Hematopoietic multipotent progenitor cell treated with erythropoietin and hydrocortisone succinate and interleukin-3 and kit ligand, for 8 days (in vitro differentiated cells): Measurements from ENCODE around the gene RERE.
"Not testable (repeated sequence)": the region's sequence is repeated elsewhere in the genome, so short reads cannot be mapped to it uniquely, and the experiment has no call there.

Source experiments
- DNase-seq: peaks from one replicate; pipeline ENCODE4 v3.0.0-alpha.2; 2015

Gene RERE

DNA sequence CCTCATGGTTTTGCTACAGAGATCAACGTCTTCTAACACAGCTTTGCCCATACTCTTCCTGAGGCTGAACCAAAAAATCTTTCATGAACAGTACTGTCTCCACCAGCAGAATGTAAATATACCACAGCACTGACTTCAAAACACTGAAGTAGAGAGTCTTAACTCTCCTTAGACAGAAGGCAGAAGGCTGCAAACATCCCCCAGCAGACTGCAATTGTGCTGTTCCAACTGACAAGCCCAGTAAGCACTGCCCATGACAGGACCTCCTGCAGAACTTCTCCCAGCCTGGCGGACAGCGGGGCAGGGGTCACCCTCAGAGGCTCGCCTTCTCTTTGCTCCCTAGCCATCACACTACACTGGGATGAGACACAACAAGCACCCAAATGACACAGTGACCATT lies 218.7 kb downstream of the RERE start:
- DNase-seq, result no peak

GRCh38 chr1:8598060-8598724 lies 219.2 kb downstream of the RERE start:
- no peak for DNase-seq

DNA sequence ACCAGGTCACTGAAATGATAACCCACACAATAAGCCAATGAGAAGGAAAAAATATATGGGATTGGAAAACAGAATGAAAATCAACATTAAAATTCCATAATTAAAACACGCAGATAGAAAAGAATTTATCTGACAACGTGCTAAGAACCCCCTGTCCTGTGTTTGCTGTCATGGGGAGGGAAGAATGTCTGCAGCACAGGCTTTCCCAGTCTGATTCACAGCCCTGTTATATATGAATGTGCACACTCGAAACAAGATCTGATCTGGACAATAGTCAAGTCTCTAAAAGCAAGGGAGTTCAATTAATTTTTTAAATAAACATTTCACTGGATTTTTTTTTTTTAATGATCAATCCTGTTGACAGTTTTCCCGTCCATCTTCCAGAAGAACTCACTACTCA lies 220.0 kb downstream of the RERE start:
- no peak for DNase-seq

- DNase-seq, result no peak
Measured at GRCh38 chr1:8595941-8596340, 221.5 kb downstream of the RERE start.

- no peak for DNase-seq
Measured at GRCh38 chr1:8595332-8595731, 222.1 kb downstream of the RERE start.

GRCh38 chr1:8593292-8593691 lies 224.1 kb downstream of the RERE start:
- DNase-seq, result not testable (repeated sequence)

GRCh38 chr1:8591569-8591968 lies 225.9 kb downstream of the RERE start:
- DNase-seq, result no peak

DNA sequence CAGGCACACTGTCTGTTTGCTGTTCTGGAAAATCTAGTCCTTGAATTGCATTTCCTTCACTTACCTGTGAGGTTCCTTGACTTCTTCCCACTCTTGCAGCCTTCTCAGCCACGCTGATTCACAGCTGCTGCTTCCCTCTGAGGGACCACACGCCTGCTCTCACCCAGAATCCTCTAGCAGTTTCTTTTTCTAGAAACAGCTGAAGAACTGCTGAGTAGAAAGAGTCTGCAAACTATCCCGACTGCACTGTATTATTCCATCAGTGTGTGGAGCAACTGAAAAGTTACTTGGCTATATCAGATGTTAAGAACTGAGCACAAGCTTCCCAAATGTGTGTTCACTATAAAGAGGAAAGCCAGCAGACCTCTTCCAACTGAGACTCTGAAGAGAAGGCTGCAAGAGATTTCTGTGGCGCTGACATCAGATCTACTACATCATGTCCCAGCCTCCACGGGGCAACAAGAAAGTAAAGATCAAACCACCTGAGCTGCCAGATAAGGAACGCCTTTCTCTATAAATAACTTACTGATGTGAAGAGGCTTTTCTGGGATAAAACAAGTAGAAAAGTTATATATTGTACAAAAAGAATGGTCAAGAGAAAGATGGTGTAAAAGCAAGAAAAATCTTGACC lies 226.6 kb downstream of the RERE start:
- peak; percentile 13 for DNase-seq

DNA sequence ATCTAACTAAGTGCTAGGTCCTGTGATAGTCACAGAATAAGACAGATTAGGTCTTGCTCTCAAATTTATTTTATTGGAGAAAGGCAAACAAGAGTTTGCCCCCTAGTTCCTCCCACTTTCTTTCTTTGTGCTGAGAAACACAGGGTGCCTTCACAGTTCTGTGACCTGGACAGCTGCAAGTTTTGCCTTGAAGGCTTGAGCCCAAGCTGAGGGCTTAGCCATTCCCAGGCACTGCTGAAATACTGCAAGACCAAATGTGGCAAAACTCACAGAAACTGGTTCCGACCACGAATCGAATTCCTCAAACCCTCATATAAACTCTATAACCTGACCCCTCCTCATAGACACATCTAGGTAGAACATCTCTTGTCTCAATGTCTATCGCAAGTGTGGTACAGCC lies 227.9 kb downstream of the RERE start:
- no peak for DNase-seq

- DNase-seq, result no peak
Measured at GRCh38 chr1:8587784-8588183, 229.7 kb downstream of the RERE start.

DNA sequence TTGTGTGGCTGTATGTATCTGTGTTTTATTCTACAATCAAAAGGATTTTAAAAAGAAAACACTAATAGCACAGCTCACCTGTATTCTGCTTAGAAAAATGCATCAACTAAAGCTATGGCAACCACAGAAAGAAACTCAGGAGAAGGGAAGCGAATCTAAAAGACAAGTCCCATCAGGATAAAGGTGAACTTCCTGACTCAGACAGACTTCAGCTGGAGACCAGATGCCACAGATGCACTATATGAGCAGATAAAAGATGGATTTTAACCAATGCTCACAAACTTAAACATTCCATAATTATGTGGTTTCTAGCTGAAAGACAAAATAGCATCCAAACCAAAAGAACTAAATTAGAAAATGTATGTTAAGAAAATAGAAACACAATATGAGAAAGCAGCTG lies 231.0 kb downstream of the RERE start:
- no peak for DNase-seq

- no peak for DNase-seq
Measured at GRCh38 chr1:8584316-8584715, 233.1 kb downstream of the RERE start.

DNA sequence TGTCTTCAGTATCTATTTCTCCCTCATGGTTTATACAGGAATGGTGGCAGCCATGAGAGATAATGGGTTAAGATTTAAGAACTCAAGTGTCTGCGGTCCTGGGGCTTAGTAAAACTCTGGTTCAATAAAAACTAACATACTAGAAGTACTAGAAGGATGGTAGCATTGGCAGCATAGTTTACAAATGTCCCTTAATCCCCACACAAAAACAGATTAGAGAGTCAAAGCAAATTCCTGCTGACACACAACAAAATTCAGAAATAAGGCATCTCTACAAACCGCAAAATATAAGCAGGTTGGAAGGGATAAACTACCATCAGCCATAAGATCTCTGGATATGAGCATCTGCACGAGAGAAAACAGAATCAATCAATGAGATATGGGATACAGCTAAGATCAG lies 234.4 kb downstream of the RERE start:
- no peak for DNase-seq

- no peak for DNase-seq
Measured at GRCh38 chr1:8580566-8580965, 236.9 kb downstream of the RERE start.

DNA sequence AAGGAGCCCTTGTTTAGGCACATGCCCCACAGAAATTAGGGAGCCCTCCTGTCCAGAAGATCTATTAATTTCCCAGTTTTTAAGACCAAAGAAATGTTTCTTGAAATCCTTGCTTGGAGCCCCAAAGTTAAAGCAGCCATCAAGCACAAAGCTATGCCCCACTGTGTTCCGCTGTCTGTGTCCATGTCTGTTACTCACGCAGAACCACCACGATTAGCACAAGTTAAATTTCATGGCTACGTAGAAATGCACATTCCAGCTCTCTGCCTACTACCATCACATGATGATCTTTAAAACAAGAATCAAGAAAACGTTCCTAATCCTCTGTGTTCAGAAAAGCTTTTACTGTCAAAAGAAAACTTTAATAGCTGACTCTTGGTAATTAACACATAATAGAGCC lies 238.5 kb downstream of the RERE start:
- no peak for DNase-seq

DNA sequence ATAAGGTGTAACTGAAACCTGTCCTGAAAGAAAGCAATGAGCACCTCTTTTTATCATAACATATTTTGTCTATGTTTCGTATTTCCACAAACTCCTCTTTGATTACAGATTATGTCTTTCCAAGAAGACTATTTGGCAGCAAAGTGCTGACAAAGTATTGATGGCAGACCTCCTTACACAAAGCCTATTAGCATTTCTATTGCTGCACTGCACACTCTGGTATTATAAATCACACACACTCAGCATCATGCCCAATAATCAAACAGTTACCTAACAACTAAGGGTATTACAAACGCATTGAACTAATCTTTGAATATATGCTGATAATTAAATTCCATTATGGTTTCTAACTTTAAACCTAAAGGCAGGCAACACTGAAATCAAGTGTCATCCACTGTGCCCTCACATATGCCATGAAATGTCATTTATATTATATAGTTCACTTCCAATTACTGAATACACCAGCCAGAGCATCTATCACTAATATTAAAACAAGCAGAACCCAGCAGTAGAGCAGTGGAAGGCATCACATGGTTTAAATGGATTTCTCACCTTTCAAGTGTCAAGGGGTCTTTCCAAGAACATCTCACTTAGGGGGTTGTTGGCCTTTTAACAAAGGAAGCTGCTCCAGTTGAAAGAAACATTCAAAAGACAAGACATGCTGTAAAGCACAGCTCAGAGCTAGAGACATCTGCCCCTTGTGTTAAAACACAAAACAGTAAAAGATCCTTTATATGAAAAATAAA lies 239.1 kb downstream of the RERE start:
- no peak for DNase-seq

DNA sequence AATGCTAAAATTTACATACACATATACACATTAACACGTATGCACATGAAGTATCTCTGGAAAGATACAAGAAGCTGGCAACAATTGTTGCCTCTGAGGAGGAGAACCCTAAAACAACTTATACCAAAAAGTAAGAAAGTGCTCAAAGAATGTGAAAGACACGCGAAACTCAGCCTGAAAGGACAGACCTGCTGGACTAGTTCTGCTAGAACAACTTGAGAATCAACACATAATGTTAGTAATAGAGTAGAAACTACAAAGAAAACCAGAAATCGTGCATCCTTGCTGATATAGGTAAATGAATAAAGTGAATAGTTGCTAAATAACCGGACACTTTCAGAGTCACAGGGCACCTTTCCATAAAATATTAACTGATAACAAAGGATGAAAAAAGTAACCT lies 242.5 kb downstream of the RERE start:
- DNase-seq, result no peak

DNA sequence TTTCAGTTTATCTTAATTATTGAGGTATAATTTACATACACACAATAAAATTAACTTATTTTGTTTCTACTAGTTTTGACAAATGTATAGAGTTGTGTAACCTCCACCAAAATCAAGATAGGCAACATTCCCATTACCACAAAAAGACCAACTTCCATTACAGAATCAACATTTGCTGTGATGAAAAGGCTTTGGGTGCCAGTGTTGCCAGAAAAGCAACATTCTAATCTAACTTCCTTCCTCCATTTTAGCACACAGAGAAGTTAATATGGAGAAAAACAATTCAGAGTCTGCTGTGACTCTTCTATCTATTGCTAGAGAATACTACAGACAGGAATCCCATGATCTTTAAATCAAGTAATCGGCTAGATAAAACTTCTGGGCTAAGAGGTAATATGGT lies 245.3 kb downstream of the RERE start:
- DNase-seq, result peak; percentile 42

DNA sequence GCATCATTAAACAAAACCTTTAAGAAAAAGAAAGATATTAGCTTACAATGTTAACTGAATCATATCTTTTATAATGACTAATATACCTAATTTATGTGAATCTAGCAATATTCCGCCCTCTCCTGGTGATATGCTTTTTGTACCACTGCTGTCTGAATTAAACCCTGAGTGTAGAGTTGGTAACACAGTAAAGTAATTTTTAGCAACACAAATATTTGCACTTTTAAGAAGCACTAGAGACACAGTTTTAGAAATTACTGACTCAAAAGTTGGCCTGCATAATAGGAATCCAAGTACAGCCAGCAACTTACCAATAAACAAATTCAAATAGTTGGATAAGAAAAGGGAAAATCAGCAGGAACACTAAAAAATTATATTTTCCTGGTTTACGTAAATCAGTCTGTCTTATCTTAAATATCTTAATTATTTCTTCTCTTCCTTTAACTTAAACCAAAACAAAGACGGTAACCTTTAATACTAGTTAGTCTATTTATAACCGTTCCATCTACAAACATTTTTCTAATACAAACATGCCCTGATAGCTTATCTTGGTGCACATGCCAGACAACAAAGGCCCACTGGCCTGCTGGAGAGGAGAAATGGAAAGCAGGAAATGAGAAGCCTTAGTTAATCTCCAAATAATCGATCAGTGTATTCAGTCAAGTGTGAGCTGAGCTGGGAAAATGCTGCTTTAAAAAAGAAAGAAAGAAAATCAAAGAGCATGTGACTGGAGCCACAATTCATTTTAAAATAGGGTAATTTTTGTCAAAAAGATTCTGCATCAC lies 246.0 kb downstream of the RERE start:
- DNase-seq, result peak; percentile 68

DNA sequence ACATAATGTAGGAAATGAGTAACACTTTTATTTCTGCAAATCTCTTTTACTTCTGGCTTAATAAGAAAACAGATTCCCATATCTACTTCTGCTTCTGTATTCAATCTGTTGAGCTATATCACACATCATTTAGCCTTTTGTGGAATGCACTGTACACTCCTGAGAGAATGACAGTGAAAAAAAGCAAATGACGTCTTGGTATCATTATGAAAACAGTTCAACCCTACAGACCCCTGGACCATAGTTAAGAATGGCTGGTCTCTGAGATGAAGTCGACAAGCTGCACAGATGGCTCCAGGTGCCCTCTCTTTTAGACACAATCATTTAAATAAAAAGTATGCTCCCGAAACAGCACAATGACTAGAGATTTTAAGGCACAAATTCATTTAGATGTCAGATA lies 247.0 kb downstream of the RERE start:
- no peak for DNase-seq

DNA sequence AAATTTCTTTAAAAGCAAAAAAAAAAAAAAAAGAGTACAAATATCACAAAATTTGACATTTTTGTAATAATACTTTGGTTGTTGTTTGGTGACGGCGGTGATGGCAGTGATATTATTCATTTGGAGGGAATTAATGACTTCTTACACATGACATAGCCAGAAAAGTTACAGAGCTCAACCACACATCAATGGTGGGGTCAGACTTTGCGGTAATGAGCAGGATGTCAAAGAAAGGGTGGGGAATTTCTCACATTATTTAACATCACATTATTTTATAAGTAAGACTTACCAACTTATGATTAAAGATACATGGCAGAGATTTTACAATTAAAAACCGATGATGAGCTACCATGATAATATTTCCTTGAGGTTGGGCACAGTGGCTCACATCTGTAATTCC lies 248.2 kb downstream of the RERE start:
- DNase-seq, result no peak

DNA sequence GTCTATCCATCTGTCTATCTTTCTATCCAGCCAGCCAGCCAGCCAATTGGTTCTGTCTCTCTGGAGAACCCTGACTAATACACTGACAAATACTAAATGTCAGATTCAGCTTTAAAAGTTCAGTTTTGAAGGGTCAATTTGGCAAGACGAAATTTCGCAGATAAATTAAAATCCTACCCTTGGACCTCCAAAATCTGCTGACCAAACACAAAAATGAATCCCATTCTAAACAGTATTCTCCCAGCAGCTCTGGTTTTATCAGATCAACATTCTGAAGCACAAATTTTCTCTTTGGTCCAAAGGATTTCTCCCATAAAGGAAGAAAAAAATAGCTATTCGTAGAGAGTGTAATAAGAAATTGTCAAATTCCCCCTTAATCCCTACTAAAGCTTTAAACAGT lies 248.6 kb downstream of the RERE start:
- no peak for DNase-seq

DNA sequence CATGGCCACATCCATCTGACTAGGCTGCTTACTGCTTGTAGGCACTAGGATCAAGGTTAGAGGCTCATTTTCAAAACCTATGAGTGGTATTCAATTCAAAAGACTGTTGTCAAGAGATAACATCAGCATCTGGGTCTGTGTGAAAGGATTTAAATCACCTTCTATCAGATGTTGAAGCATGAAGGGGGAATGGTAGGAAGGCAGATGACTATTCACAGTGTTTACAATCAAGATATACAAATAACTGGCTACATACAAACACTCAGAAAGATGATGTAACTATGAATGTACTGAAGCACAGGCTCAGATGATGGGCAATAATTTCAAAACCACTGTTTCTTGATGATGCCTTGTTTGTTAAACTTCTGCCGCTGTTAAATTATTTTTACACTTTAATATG lies 250.3 kb downstream of the RERE start:
- no peak for DNase-seq

DNA sequence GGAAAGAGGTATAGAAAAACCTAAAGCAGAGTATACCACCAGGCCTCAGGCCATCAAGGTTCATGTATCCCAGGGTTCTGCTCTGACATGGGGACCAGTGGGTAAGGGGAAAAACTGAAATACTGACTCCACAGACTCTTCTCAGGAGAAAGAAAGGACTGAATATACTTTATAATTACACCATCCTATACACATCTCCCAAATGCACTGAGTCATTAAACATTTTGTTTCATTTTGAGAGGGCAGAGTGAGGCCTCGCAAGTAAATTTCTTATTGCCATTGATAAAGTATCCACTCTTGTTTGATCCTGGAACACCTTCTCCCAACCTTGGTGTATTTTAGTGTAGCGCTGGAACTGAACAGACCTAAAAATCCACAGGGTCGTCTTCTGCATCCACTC lies 251.6 kb downstream of the RERE start:
- DNase-seq, result no peak
